NCI-H2171 treated with DMSO at 0.1 percent for 48 hours (cell line): Measurements from ENCODE around the gene OR4N2.
A peak's percentile ranks its signal among the peaks of the same experiment; 100 is the strongest.
"Not testable (repeated sequence)": the region's sequence is repeated elsewhere in the genome, so short reads cannot be mapped to it uniquely, and the experiment has no call there.

ENCODE experiments used
- DNase-seq: peaks from one replicate; lab custom pipeline; 2025; lab: John Stamatoyannopoulos, UW

Gene OR4N2

GRCh38 chr14:19834203-19834848 is 30.8 kb downstream of the OR4N2 start:
- DNase-seq, result not testable (repeated sequence)

DNA sequence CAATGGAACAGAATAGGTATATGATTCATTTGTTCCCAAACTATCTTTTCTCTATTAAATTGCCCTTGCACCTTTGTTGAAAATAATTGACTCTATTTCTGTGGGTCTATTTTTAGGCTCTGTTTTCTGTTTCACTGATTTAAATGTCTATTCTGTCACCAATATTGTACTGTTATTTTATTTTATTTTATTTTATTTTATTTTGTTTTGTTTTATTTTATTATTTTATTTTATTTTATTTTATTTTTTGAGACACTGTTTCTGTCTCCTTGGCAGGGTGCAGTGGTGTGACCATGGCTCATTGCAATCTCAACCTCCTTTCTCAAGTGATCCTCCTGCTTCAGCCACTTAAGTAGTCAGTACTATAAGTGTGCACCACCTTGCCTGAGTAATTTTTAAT is 34.9 kb downstream of the OR4N2 start:
- DNase-seq, result no peak

DNA sequence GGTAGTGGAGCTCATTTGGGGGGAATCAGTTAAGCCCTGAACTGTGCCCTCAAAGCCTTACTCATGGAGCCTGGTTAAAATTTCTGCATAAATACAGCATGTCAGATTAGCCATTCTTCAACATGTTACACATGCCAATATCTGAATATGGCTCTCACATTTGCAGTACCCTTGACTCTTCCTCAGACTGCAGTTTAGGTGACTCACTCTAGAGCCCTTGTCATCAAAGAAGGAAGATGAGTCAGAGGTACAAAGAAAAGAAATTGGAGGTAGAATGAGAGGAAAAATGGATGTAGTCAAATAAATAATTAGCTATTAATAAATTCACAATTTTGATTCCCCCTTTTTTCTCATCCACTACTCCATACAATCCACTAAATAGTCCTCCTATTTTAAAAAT is 47.8 kb downstream of the OR4N2 start:
- no peak for DNase-seq

DNA sequence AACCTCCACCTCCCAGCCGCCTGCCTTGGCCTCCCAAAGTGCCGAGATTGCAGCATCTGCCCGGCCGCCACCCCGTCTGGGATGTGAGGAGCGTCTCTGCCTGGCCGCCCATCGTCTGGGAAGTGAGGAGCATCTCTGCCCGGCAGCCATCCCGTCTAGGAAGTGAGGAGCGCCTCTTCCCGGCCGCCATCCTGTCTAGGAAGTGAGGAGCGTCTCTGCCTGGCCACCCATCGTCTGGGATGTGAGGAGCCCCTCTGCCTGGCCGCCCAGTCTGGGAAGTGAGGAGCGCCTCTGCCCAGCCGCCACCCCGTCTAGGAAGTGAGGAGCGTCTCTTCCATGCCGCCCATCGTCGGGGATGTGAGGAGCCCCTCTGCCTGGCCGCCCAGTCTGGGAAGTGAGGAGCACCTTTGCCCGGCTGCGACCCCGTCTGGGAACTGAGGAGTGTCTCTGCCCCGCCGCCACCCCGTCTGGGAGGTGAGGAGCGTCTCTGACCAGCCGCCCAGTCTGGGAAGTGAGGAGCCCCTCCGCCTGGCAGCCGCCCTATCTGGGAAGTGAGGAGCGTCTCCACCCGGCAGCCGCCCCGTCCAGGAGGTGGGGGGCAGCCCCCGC is 62.6 kb downstream of the OR4N2 start:
- DNase-seq, result not testable (repeated sequence)

DNA sequence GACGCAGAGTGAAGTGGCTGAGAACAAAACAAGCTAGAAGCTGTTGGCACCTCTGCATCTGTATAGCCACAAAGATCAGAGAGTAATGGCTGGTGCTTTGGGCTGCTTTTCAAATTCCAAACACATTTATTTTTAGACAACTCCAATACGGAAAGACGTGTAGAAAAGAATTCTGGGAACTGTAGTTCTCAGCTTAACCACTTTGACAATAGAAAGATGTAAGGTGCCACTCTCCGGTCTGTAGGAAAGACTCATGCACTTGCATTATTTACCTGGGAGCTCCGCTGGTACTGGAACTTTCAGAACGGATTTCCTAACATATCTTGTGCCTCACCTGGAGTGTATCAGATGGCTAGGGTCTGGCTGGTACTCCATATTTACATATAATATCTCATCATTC is 69.6 kb downstream of the OR4N2 start:
- DNase-seq, result peak; percentile 63

GRCh38 chr14:19874842-19875241 is 71.3 kb downstream of the OR4N2 start, which contains the start of gene OR4K2:
OR4K2 (plus strand) TSS chr14:19875142; CDS start chr14:19876268, 1,126 bp downstream.
- no peak for DNase-seq

- DNase-seq, result peak; percentile 55
Measured at GRCh38 chr14:19878029-19878642, 74.6 kb downstream of the OR4N2 start.
